ENCODE results near the gene CA14.
"Not testable (repeated sequence)": the region's sequence is repeated elsewhere in the genome, so short reads cannot be mapped to it uniquely, and the experiment has no call there.

CA14 gene

GRCh38 chr1:150281758-150282557, 24.4 kb downstream of the CA14 start, which contains the start of gene CIART:
TSS of gene CIART (plus strand) at chr1:150282554. CDS start at chr1:150283268, 714 bp downstream.
- peak; percentile 100 for DNase-seq

GRCh38 chr1:150282558-150282958, 25.0 kb downstream of the CA14 start:
- no peak for DNase-seq

GRCh38 chr1:150283260-150283659, 25.7 kb downstream of the CA14 start:
- DNase-seq, result no peak

DNA sequence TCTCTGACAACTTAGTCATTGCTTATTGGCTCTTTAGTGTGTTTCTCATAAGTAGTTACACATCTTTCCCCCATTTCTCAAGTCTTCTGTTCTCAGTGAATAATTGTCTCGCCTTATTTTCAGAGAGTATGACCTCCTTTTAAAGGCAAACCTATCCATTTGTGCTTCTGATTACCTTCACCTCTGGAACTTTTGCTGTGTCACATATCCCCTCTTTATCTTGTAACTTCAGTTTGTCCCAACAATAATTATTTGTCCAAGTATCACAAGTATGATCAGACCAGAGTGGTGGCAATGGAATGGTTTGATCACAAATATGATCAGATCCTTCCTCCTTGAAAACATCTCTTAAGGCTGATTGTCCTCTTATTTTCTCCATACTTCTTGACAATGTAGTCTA, 30.8 kb downstream of the CA14 start:
- no peak for DNase-seq

GRCh38 chr1:150288822-150289221, 31.2 kb downstream of the CA14 start:
- no peak for DNase-seq

DNA sequence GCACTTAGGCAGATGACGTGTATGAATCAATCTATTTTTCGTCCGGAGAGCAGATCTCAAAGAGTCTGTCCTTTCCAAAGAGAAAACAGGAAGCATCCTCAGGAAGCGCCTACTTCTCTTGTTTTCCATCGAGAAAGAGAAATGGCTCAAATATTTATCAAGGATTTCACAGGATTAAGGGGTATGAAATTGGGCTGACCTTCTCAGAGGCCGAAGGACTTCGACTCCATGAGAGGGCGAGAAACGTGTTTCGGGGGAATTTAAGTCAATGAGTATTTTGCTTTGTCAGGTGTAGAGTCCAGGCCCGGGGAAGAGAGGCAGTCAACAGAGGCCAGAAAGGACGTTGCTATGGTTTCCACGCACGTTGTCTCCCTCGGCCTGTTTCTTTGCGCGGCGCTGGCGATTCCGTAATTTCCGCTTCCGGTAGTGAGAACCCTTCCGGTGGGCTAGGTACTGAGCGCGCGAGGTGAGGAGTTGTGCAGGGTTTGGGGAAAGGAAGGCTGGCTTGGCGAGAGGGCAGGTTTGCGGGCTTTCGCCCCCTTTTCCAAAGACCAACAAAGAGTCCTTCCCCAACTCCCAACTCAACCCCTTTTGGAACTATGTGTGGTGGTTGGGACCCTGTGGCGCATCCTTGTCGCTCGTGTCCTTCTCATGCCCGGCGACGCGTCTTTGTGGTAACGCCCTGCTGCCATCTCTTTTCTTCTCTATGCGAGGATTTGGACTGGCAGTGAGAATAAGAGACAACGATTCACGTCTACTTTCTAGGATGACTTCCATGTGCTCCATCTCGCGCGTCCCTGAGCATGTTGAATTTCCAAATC, 36.1 kb downstream of the CA14 start, which contains the start of gene MRPS21:
Gene MRPS21, plus strand, starts transcription at position 429 of the 821 bp plus-strand sequence. CDS start 506 bp downstream, outside the sequence.
- DNase-seq, result peak; percentile 95

DNA sequence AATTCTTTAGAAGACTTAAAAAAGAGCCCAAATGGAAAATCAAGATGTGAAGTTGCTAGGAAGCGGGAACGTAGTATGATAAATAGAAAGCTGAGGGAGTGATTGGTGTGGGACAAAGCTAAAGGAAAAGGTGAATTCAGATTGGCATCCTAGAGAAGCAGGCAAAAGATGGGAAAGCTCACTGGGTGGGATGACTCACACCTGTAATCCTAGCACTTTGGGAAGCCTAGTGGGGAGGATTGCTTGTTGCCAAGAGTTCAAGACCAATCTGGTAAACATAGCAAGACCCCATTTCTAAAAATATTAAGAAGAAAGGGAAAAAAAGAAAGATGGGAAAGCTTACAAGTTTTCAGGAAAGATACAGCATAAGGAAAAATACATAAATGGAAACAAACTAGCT, 37.9 kb downstream of the CA14 start:
- DNase-seq, result no peak

- DNase-seq, result no peak
Observed at GRCh38 chr1:150299716-150300115, 42.1 kb downstream of the CA14 start.

- DNase-seq, result no peak
Observed at GRCh38 chr1:150302338-150302737, 44.8 kb downstream of the CA14 start.

- no peak for DNase-seq
Observed at GRCh38 chr1:150302902-150303301, 45.3 kb downstream of the CA14 start.

GRCh38 chr1:150308585-150308984, 51.0 kb downstream of the CA14 start:
- not testable (repeated sequence) for DNase-seq

DNA sequence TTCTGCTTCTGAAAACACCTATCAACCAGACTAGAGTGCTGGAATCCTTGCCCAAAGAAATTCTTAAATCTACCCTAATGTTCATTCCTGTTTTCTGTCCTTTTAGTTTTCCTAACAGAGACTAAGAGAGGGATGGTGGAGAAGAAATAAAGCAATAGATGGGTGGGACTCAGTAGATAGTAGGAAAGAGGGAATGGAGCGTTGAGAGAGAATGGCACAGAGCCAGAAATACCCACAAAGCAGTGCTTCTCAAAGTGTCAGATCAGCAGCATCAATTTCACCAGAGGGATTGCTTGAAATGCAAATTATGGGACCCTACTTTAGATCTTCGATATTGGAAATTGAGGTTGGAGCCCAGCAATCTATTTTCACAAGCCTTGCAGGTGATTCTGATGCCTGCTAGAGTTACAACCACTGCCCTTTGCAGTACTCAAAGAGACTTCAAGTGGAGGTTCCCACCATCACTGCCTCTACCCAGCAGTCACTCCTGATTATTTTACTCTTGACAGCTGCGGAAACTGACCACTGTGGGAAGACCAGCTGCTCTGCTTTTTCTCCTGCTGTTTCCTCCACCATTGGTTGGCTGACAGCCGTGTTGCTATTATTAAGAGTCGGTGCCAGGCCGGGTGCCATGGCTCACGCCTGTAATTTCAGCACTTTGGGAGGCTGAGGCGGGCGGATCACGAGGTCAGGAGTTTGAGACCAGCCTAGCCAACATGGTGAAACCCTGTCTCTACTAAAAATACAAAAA, 52.4 kb downstream of the CA14 start:
- DNase-seq, result no peak

DNA sequence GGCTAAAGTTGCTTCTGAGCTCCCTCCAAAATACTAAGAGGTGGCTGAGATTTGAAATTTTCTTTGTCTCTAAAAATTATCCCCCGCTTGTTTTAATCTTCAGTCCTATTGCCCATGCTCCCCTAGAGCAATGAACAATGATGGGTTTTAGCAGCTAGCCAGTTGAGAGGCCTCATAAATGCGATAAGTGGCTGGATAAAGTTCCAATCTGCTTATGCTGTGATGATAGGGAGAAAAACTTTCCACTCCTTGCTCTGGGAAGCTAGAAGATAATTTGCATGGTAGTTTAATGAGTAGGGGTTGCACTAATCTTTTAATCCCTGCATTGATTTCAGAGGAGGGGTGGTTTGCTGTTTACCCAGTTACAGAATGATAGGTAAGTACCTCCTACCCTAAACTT, 54.2 kb downstream of the CA14 start:
- no peak for DNase-seq

Data from NCI-H1694 (cell line).